Esophagus squamous epithelium (tissue), 4 donors: ENCODE measurements around the gene RIN3.

Source experiments
- CTCF ChIP-seq, 6 experiments: fragments of 450-650 bp in 4 of 6; fragments of 200-600 bp in 2 of 6; sonication (generic) in 2 of 6; IDR thresholded peaks; one replicate each; pipeline ENCODE4 v1.5.1; 2016 to 2019; ENCODE audit warnings: antibody characterized with exemption in 6 of 6, mild to moderate bottlenecking in 4 of 6, moderate library complexity in 4 of 6
- POLR2A ChIP-seq, 4 donors: fragments of 450-650 bp; IDR thresholded peaks; one replicate each; pipeline ENCODE4 v1.6.1; 2017; ENCODE audit warnings: antibody characterized with exemption in 4 of 4, mild to moderate bottlenecking in 4 of 4, moderate library complexity in 3 of 4

GRCh38 chr14:92638266-92638665 is 124.7 kb downstream of the RIN3 start:
- TF ChIP-seq CTCF (IDR thresholded peaks at IDR 0.05) = no peak
- no peak for TF ChIP-seq POLR2A (IDR thresholded peaks at IDR 0.05)
